SH-SY5Y (cell line): Measurements from ENCODE around the gene MGMT.

Experiments used
- GATA2 ChIP-seq: IDR thresholded peaks from 2 replicates; pipeline ENCODE4 v1.6.1; 2011; ENCODE audit warnings: mild to moderate bottlenecking, low read depth, low read length
- GATA3 ChIP-seq: IDR thresholded peaks from 2 replicates; pipeline ENCODE4 v1.6.1; 2011; ENCODE audit warnings: low read depth, mild to moderate bottlenecking, low read length, moderate library complexity

DNA sequence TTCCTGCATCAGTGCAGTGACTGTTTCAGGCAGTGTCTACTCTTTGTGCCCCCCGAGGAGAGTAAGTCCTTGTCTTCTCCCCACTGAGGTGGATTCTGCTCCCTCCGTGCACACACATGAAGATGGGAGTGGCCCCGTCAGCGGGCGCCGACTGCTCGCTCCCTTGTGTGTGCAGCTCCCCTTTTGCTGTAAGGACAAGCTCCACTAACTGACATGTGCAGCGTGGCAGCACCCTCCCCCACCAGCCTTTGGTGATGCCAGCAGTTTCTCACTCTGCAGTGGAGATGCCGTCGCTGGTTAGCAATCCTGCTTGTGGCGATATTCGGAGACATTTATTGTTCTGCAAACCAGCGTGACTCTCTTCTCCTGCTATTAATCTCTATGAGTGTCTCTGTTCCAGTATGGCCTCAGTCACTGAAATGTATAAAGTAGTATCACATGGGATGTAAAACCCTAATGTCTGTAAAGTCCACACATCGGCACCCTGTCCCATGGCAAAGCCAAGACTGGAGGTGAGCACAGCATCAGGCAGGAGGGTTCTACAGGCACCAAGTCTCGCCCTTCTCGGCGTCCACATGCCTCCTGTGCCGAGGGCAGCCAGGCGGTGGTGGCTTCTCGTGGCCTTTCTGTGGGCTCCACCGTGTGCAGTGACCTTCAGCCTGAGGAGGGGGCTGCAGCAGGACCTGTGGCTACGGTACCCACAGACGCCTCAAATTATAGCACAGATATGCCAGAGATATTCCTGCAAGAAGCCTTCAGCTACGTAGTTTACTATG, 294.3 kb downstream of the MGMT start:
- TF ChIP-seq GATA3, result no peak
- TF ChIP-seq GATA2, result no peak
